Coronary artery (tissue), 2 donors: ENCODE data around the gene PRR23A.

Experiments
- DNase-seq: peaks from one replicate; pipeline ENCODE4 v3.0.0-alpha.2; 2017; ENCODE audit warnings: low spot score
- H3K27ac ChIP-seq, 2 donors: fragments of 200-600 bp; sonication (generic); one replicate each; pipeline ENCODE4 v1.5.1; 2016 to 2019
- H3K4me3 ChIP-seq: fragments of 200-600 bp; sonication (generic); 2 replicates; pipeline ENCODE4 v1.5.1; 2016; ENCODE audit warnings: mild to moderate bottlenecking, moderate library complexity
- TF ChIP-seq, protein P1 (sequence below): fragments of 200-600 bp; sonication (generic); IDR thresholded peaks from one replicate; pipeline ENCODE4 v1.5.1; 2019; ENCODE audit warnings: antibody characterized with exemption

PRR23A gene

DNA sequence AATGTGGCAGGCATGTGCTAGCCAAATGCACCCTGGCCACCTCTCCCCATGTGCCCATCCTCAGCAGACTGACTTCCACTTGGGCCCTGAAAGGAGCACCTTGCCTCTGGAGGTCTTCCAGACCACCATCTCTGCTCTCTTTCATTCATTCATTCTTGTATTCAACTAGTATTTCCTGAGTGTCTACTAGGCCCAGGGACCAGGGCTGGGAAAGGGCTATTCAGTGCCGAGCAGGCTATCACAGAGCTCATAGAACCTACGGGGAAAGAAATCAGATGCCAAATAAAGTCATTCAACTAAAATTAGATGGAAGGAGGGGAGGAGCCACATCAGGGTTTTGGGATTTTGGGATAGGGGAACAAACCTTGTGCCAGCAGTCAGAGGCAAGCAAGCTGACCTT is 18.9 kb downstream of the PRR23A start:
- TF ChIP-seq, protein P1, sequence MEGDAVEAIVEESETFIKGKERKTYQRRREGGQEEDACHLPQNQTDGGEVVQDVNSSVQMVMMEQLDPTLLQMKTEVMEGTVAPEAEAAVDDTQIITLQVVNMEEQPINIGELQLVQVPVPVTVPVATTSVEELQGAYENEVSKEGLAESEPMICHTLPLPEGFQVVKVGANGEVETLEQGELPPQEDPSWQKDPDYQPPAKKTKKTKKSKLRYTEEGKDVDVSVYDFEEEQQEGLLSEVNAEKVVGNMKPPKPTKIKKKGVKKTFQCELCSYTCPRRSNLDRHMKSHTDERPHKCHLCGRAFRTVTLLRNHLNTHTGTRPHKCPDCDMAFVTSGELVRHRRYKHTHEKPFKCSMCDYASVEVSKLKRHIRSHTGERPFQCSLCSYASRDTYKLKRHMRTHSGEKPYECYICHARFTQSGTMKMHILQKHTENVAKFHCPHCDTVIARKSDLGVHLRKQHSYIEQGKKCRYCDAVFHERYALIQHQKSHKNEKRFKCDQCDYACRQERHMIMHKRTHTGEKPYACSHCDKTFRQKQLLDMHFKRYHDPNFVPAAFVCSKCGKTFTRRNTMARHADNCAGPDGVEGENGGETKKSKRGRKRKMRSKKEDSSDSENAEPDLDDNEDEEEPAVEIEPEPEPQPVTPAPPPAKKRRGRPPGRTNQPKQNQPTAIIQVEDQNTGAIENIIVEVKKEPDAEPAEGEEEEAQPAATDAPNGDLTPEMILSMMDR = no peak
- no peak for DNase-seq

DNA sequence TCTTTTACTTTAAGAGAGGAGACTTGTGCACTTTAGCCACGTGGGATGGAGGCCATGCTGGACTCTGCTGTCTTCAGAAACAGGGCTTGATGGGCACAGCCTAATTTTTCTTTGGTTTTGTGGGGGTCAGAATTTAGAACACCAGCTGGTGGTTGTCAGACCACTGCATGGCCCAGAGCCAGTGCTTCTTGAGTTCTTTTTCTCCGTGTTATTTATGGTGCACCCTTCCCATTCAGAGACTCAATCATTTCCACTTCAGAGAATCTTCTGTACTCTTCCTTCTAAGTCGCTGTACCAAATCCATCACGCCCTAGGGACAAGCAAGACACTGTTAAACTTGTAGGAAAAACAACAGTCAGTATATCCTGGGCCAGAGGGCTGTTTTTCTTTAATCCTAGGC is 20.1 kb downstream of the PRR23A start:
- H3K4me3 ChIP-seq = no peak overlapping the region
- no peak overlapping the region for H3K27ac ChIP-seq
- TF ChIP-seq, protein P1 = no peak
- no peak for DNase-seq

More for the DNA sequence above, 18.9 kb downstream of the PRR23A start:
- H3K4me3 ChIP-seq = no peak overlapping the region
- H3K27ac ChIP-seq = no peak overlapping the region

DNA sequence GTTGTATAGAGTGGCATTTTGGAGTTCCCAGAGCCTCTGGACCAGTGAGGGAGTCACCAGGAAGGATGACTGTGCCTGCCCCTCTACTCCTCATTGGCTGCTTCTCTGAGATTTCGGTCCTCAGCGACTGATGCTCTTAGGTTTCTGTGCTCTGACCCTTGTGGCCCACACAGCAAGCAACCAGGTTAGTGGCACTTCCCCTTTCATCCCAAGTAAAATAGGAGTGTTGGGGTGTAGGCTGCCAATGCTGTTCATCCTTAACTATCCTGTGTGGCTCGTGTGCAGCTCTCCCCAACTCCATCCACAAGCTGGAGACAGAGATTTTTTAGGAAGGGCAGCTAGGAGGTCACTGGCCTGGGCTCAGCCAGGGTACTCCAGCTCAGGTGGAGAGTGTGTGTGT is 21.3 kb downstream of the PRR23A start:
- H3K27ac ChIP-seq = no peak overlapping the region
- no peak for DNase-seq
- H3K4me3 ChIP-seq = no peak overlapping the region
- TF ChIP-seq, protein P1 = no peak

DNA sequence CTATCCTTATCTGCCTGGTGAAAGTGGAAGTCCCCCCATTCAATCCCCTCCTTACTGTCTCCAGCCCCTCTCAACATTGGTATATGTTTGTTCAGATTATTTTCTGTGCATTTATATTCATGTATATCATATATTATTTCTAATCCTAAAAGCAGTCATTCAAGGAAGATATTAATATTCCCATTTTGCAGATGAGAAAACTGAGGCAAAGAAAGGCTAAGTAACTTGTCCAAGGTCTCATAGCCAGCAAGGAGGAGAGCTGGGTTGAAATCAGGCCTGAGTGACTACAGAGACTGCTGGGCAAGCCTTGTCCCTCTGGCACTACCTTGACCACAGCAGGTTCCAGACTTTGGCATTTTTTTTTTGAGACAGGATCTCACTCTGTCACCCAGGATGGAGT is 30.0 kb downstream of the PRR23A start:
- no peak overlapping the region for H3K4me3 ChIP-seq
- H3K27ac ChIP-seq = no peak overlapping the region
- TF ChIP-seq, protein P1 = no peak
- DNase-seq = no peak

DNA sequence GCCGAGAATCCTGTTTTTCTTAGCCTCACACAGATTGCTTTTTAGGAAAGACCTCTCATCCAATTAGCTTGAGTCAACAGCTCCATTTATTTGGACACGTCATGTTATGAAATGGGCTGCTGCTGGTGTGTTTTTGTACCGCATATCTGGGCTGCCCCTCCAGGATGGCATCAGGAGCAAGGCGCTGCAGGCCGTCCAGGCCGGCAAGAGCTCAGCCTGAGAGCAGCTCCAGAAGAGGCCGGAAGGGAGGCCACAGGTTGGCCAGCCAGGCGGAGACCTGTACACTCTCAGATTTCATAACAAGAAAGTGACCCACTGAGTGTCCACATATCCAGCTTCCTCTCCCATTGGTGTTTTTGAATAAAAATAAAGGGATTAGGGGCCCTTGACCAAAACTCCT is 30.7 kb downstream of the PRR23A start:
- no peak for DNase-seq
- Histone ChIP-seq H3K4me3 (no peak overlapping the region), H3K27ac (no peak overlapping the region)
- TF ChIP-seq, protein P1 = no peak

DNA sequence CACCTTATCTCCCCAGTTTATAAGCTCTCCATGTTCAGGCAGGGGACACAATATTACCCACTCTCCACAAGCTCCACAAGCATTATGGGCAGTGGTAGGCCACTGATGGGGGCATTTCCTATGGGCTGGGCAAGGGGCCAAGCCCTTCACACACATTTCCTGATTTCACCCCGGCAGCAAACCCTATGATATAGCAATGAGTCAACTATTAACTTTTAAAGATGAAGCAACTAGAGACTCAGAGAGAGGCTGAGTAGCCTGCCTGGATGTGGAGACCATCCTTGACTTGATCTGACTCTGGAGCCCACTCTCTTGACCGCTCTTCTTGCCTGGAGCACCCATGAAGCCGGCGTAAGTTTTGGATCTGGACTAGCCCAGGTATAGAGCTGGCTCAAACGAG is 31.6 kb downstream of the PRR23A start:
- Histone ChIP-seq H3K27ac (no peak overlapping the region), H3K4me3 (no peak overlapping the region)
- TF ChIP-seq, protein P1 = no peak
- no peak for DNase-seq

DNA sequence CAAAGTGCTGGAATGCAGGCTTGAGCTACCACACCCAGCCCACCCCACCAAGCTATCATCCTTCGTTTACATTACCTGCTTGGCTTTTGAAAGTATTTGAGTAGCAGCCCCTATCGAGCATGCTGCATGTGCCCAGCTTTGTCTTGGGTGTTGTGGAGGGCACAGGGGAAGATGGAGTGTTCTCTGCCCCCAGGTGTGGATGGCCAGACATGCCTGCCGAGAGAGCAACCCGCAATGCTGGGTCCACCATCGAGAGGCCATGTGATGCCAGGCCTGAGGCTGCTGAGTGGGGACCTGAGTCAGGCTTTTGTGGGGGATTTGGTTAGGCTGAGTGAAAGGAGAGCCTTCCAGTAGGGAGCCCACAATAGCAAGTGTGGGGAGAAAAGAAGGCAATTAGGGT is 33.1 kb downstream of the PRR23A start:
- Histone ChIP-seq H3K4me3 (no peak overlapping the region), H3K27ac (no peak overlapping the region)
- TF ChIP-seq, protein P1 = no peak
- DNase-seq = peak; percentile 67
